ENCODE results near the gene NMUR1.

NMUR1 gene

GRCh38 chr2:231552752-231553151 is 22.5 kb upstream of the NMUR1 start:
- DNase-seq (ENCODE audit: low read depth): no peak

GRCh38 chr2:231549446-231550239 is 19.4 kb upstream of the NMUR1 start:
- DNase-seq (ENCODE audit: low read depth): no peak

- no peak for DNase-seq (ENCODE audit: low read depth)
Observed at GRCh38 chr2:231548752-231549151, 18.5 kb upstream of the NMUR1 start.

GRCh38 chr2:231547315-231548110 is 17.3 kb upstream of the NMUR1 start:
- no peak for DNase-seq (ENCODE audit: low read depth)

- no peak for DNase-seq (ENCODE audit: low read depth)
Observed at GRCh38 chr2:231546014-231546715, 15.9 kb upstream of the NMUR1 start.

- no peak for DNase-seq (ENCODE audit: low read depth)
Observed at GRCh38 chr2:231545105-231545902, 15.1 kb upstream of the NMUR1 start.

- DNase-seq (ENCODE audit: low read depth): no peak
Observed at GRCh38 chr2:231542136-231542535, 11.9 kb upstream of the NMUR1 start.

GRCh38 chr2:231541645-231542044 is 11.4 kb upstream of the NMUR1 start:
- DNase-seq (ENCODE audit: low read depth): no peak

- DNase-seq (ENCODE audit: low read depth): no peak
Observed at GRCh38 chr2:231539991-231540390, 9.7 kb upstream of the NMUR1 start.

GRCh38 chr2:231535961-231536360 is 5.7 kb upstream of the NMUR1 start:
- no peak for DNase-seq (ENCODE audit: low read depth)

- no peak for DNase-seq (ENCODE audit: low read depth)
Observed at GRCh38 chr2:231533777-231534125, 3.5 kb upstream of the NMUR1 start.

GRCh38 chr2:231533086-231533776 is 3.0 kb upstream of the NMUR1 start:
- no peak for DNase-seq (ENCODE audit: low read depth)

GRCh38 chr2:231532756-231533035 is 2.5 kb upstream of the NMUR1 start:
- no peak for DNase-seq (ENCODE audit: low read depth)

GRCh38 chr2:231531883-231532755 is 1.9 kb upstream of the NMUR1 start:
- DNase-seq (ENCODE audit: low read depth): no peak

- no peak for DNase-seq (ENCODE audit: low read depth)
Observed at GRCh38 chr2:231531466-231531865, 1.2 kb upstream of the NMUR1 start.

GRCh38 chr2:231528636-231529030 is 1.6 kb downstream of the NMUR1 start:
- DNase-seq (ENCODE audit: low read depth): no peak

- DNase-seq (ENCODE audit: low read depth): no peak
Observed at GRCh38 chr2:231527955-231528635, 2.1 kb downstream of the NMUR1 start.

GRCh38 chr2:231527091-231527395 is 3.2 kb downstream of the NMUR1 start:
- no peak for DNase-seq (ENCODE audit: low read depth)

- DNase-seq (ENCODE audit: low read depth): no peak
Observed at GRCh38 chr2:231526341-231527090, 3.7 kb downstream of the NMUR1 start.

Data from stimulated activated CD8-positive, alpha-beta memory T cell treated with anti-CD3 and anti-CD28 coated beads, Interleukin-15, amount 100 ng/mL, for 24 hours (primary cell).